Measurements from ENCODE around the gene IMMP2L. TPM values are rescaled to one million over a fixed set of nuclear protein-coding genes. Genes with fewer than 3 reads are reported as not detected.

IMMP2L gene
- polyA plus RNA-seq, 4 donors = 38.6 to 48.8 (median 40.6) TPM

DNA sequence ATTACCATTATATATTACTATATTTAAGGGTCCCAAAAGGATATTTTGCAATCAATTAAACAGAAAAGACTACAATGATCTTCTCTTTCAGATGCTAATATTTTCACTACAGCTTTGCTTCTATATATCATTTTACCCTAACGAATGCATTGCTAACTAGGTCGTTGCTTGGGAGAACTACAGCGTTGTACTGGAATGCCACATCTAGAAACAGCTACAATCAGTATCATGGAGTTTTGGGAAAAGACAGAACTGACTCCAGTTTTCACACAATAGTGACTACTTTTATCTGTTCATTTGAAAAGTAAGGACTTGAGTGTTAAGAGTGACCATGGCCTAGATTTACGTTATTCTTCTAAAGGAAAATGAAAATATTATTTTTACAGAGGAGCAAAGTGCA, 432.9 kb downstream of the IMMP2L start:
- DNase-seq (ENCODE audit: low read depth in 4 of 4, low spot score in 2 of 4) = no peak

- DNase-seq (ENCODE audit: low read depth in 4 of 4, low spot score in 2 of 4) = no peak
Measured at GRCh38 chr7:111126987-111127386, 435.3 kb downstream of the IMMP2L start.

GRCh38 chr7:111115966-111116365, 446.3 kb downstream of the IMMP2L start:
- DNase-seq (ENCODE audit: low read depth in 4 of 4, low spot score in 2 of 4) = no peak

DNA sequence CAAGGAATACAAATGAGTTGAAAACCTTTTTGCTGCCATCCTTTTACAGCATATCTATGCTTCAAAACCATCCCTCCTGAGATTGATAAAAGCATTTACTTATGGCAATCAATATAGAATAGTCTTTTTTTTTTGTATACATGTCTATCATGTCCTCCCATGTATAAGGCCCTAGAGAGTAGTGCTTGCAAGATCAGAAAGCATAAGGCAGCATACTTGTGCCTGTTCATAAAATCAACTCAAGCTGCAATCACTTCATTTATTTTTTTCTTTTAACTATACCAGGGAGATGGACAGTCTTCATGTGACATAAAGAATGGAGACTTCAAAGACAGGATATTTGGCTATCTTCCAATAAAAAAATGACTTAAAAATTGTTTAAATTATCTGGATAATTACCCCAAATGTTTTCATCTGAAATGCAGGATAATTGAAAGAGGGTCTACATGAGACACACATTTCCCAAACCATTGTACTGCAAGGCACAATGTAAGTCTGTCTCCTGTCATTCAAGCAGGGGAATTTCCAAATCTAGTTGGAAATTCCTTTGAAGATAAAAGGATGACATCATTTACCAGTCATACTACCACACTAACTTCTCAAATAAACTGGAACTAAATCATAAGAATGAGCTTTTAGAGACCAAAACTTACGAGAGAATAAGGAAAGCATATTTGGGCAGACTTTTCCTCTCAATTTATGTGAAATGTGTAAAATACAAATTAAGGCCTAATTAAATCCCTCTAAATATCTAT, 448.9 kb downstream of the IMMP2L start:
- DNase-seq (ENCODE audit: low read depth in 4 of 4, low spot score in 2 of 4) = no peak

GRCh38 chr7:111112439-111112838, 449.9 kb downstream of the IMMP2L start:
- no peak for DNase-seq (ENCODE audit: low read depth in 4 of 4, low spot score in 2 of 4)

DNA sequence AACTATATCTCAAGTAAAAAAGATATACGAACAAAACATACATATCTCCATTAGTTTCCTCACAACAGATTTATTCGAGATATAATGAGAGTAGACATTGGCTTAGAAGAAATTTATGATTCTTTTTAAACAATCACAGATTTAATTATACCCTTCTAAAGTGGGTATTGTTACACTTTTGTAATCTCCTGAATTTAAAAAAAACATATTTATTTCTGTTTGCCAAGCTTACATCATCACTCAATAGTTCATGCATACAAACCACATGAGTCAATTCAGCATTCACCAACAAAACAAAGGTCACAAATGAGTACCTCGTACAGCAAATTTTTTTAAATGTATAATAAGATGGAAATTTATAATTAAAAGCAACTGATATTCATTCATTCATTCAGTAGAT, 453.8 kb downstream of the IMMP2L start:
- no peak for DNase-seq (ENCODE audit: low read depth in 4 of 4, low spot score in 2 of 4)

- no peak for DNase-seq (ENCODE audit: low read depth in 4 of 4, low spot score in 2 of 4)
Measured at GRCh38 chr7:111108000-111108399, 454.3 kb downstream of the IMMP2L start.

- no peak for DNase-seq (ENCODE audit: low read depth in 4 of 4, low spot score in 2 of 4)
Measured at GRCh38 chr7:111107579-111107978, 454.7 kb downstream of the IMMP2L start.

DNA sequence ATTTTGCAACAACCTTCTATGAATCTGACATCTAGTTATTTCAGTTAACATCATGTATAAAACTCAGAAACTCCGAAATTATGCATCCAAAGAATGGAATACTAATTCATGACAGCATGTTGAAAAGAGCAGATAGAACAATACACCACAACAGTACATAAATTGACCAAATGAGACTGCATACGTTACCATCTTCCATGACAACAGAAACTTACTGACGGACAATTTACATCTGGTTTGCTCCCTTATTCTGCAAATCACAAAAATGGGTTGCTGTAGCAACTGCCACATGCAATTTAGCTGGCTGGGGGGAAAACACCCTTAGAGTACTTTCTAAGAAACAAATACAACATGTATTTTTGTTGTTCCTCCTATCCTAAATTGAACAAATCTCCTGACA, 457.0 kb downstream of the IMMP2L start:
- DNase-seq (ENCODE audit: low read depth in 4 of 4, low spot score in 2 of 4) = no peak

- DNase-seq (ENCODE audit: low read depth in 4 of 4, low spot score in 2 of 4) = no peak
Measured at GRCh38 chr7:111104710-111105109, 457.6 kb downstream of the IMMP2L start.

GRCh38 chr7:111103678-111104274, 458.5 kb downstream of the IMMP2L start:
- DNase-seq (ENCODE audit: low read depth in 4 of 4, low spot score in 2 of 4) = no peak

DNA sequence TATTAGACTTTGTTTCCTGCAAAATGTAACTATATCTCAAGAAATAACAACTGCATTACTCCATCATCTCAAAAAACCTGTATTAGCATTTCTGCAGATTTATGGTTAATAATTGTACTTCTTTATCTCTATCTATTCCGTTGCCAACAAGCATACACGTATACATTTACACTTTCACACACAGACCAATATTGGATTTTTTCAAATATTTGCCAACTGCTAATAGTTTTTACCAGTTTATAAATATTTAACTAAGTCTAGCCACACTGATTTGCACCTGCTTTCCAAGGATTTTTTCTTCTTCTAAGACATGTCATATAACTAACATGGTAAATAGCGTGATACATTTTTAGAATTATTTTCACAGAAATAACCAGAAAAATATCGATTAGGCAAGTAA, 459.2 kb downstream of the IMMP2L start:
- no peak for DNase-seq (ENCODE audit: low read depth in 4 of 4, low spot score in 2 of 4)

GRCh38 chr7:111101856-111102646, 460.2 kb downstream of the IMMP2L start:
- no peak for DNase-seq (ENCODE audit: low read depth in 4 of 4, low spot score in 2 of 4)

DNA sequence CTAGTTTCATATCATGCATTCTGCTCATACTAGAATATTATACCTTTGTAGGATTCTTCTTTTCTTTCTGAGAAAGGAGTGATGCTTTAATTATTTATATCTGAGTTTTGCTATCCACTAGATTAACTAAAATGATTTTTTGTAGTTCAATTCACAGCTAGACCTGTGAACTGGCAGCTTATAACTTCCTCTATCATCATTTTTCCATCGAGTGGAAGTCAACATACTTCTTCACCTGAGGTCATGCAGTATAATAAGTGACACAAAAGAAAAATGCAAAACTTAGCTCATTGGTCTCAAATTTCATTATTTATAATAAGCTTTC, 463.4 kb downstream of the IMMP2L start:
- no peak for DNase-seq (ENCODE audit: low read depth in 4 of 4, low spot score in 2 of 4)

DNA sequence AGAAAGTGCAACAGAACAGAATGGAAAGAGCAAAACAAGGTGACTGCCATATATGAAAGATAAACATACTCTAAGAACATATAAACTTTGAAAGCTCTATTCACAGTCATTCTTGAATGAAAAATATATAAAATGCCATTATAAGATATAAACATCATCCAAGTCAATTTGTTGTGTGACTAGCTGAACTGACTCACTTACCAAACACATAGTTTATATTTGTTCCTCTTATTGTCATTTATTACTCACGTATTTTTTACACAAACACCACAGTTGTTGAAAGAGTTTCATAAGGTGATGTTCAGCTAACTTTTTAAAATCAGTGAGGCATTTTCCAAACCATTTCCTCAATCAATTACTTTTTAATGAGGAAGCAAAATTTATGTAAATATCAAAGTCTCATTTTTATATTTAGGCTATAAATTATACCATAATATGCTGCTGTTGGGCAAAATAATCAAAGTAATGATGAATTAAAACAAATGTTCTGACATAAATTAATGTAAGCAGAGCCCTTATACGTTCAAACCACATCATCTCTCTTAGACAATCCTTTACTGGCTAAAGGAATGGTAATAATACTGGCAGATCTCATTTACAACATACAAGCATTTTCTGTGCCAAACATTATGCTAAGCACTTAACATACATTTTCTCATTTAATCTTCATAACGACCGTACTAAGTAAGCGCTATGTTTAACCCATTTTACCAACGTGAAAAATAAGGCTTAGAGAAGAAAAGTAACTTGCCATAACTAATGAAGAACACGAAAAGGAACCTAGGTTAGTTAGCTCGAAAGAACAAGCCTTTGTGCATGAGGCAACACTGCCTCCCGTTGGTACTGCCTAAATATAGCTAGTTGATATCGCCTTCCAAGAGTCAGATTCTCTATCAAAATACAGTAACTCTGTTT, 464.0 kb downstream of the IMMP2L start:
- DNase-seq (ENCODE audit: low read depth in 4 of 4, low spot score in 2 of 4) = no peak

DNA sequence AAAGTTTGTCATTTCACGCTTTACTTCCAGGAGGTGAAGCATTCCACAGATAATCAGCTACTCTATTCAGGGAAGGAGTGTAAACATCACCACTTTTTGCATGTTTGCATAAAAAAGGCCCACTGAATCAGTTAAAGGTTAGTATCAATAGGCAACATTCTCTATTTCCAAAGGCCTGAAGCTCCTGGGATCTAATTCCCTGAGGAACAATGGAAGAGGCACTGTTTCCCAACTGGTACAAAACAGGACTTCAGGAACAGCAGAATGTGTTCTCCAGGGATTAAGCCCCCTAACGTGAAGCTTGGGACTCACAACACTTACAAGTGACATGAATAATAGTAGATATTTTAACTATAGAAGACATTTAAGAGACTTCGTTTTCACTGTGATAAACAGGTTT, 465.3 kb downstream of the IMMP2L start:
- DNase-seq (ENCODE audit: low read depth in 4 of 4, low spot score in 2 of 4) = no peak

GRCh38 chr7:111094419-111094818, 467.9 kb downstream of the IMMP2L start:
- no peak for DNase-seq (ENCODE audit: low read depth in 4 of 4, low spot score in 2 of 4)

DNA sequence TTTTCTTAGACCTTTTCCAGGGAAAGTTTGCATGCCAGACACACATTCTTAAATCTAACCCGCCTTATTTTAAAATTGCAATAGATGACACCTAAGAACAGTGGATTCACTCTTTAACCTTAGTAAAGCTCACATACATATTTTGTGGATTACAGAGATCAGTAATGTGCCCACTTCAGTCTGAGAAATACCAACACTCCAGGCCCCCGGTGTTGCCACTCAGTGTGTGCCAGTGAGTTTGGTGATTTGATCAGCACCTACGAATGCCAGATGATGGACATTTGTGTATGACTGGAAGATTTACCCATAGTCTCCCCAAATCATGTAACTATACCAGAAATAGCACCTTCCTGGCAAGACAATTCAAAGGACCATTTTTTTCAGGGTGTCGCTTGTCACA, 468.8 kb downstream of the IMMP2L start:
- no peak for DNase-seq (ENCODE audit: low read depth in 4 of 4, low spot score in 2 of 4)

DNA sequence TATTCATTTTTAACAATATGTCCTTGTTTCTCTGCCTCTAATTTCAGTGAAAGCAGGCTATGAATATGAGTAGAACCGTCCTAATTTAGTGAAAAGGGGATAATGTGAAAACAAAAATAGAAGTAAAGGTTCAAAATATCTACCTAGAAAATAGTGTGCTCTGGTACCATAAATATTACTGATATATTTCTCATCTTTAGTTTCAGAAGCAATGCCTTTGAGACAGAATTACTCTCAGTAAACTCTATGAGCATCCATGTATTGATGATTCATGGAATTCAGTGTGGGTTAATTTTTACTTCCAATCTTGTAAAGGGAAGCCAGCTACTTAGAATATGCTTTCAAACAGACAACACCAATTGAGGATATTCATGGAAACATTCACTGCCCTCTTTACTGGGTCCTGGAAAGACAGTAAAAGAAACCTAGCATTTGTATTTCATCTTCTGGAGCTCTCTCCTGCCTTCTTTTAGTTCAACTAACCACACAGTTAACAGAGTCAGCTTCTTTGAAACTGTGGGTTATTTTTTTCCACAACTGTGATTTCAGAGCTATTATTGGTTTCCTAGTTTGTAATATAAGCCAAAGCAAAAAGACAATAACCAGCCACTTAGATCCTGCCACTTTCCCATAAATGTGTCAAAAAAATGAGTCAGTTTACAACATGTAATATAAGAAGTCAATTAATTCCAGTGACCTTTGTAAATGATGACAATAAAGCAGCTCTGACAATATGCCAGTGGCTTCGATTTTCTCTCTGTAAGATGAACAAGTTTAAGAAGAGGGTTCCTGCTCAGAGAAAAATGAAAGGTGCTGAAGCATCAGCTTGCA, 469.7 kb downstream of the IMMP2L start:
- DNase-seq (ENCODE audit: low read depth in 4 of 4, low spot score in 2 of 4) = no peak

All from left renal cortex interstitium (tissue), 4 donors.